Fibroblast of skin of left biceps (primary cell): Measurements from ENCODE around the gene DMRT1.

ENCODE experiments used
- DNase-seq, 2 experiments: peaks; one replicate each; pipeline ENCODE4 v3.0.0-alpha.2; 2013; ENCODE audit warnings: low read depth in 2 of 2

Gene DMRT1

GRCh38 chr9:841371-842209 is at the start of gene DMRT1:
TSS of gene DMRT1 (plus strand) at chr9:841697. CDS start at chr9:841839, 142 bp downstream.
- DNase-seq, result no peak

GRCh38 chr9:792331-793260 is 48.9 kb upstream of the DMRT1 start:
- DNase-seq, result no peak

GRCh38 chr9:794386-794785 is 47.1 kb upstream of the DMRT1 start:
- DNase-seq, result no peak

- no peak for DNase-seq
Measured at GRCh38 chr9:795869-796268, 45.6 kb upstream of the DMRT1 start.

- no peak for DNase-seq
Measured at GRCh38 chr9:800591-801150, 40.8 kb upstream of the DMRT1 start.

- peak; percentile 53 to 56 for DNase-seq
Measured at GRCh38 chr9:801399-802071, 40.0 kb upstream of the DMRT1 start.

GRCh38 chr9:804026-804425 is 37.5 kb upstream of the DMRT1 start:
- DNase-seq, result no peak

- DNase-seq, result no peak
Measured at GRCh38 chr9:805151-805550, 36.3 kb upstream of the DMRT1 start.

- peak in 1 of 2 experiments; percentile 11 for DNase-seq
Measured at GRCh38 chr9:806285-807156, 35.0 kb upstream of the DMRT1 start.

GRCh38 chr9:811106-811531 is 30.4 kb upstream of the DMRT1 start:
- no peak for DNase-seq

- DNase-seq, result no peak
Measured at GRCh38 chr9:818958-819357, 22.5 kb upstream of the DMRT1 start.

- DNase-seq, result no peak
Measured at GRCh38 chr9:826500-827280, 14.8 kb upstream of the DMRT1 start.

GRCh38 chr9:840343-840742 is 1.2 kb upstream of the DMRT1 start:
- no peak for DNase-seq

- no peak for DNase-seq
Measured at GRCh38 chr9:842635-843426, 1.3 kb downstream of the DMRT1 start.

- no peak for DNase-seq
Measured at GRCh38 chr9:843427-843785, 1.9 kb downstream of the DMRT1 start.

GRCh38 chr9:846852-847251 is 5.4 kb downstream of the DMRT1 start:
- DNase-seq, result no peak

GRCh38 chr9:847505-847904 is 6.0 kb downstream of the DMRT1 start:
- DNase-seq, result no peak

GRCh38 chr9:849431-849830 is 7.9 kb downstream of the DMRT1 start:
- no peak for DNase-seq

- DNase-seq, result no peak
Measured at GRCh38 chr9:852539-852938, 11.0 kb downstream of the DMRT1 start.
